Neural progenitor cell (in vitro differentiated cells): ENCODE measurements around the gene RNF214. TPM values are rescaled to one million over a fixed set of nuclear protein-coding genes. Genes with fewer than 3 reads are reported as not detected.
"Not testable (repeated sequence)": the region's sequence is repeated elsewhere in the genome, so short reads cannot be mapped to it uniquely, and the experiment has no call there.

Source experiments
- DNase-seq: peaks from one replicate; pipeline ENCODE4 v3.0.0-alpha.2; 2016; ENCODE audit warnings: low spot score
- H2AFZ ChIP-seq: fragments of 200-600 bp; sonication (generic); replicated peaks from 2 replicates; pipeline ENCODE4 v1.6.1; 2016; ENCODE audit warnings: antibody characterized with exemption
- H3F3A ChIP-seq: fragments of 200-600 bp; sonication (generic); 2 replicates; pipeline ENCODE4 v1.6.1; 2016; ENCODE audit warnings: antibody characterized with exemption, low read depth
- H3K27ac ChIP-seq: fragments of 200-600 bp; sonication (generic); 2 replicates; pipeline ENCODE4 v1.5.1; 2016; ENCODE audit warnings: mild to moderate bottlenecking
- H3K27me3 ChIP-seq: fragments of 200-600 bp; sonication (generic); 2 replicates; pipeline ENCODE4 v1.6.1; 2016; ENCODE audit warnings: mild to moderate bottlenecking, moderate library complexity
- H3K36me3 ChIP-seq: fragments of 200-600 bp; sonication (generic); 2 replicates; pipeline ENCODE4 v1.5.1; 2016
- H3K4me1 ChIP-seq: fragments of 200-600 bp; sonication (generic); 2 replicates; pipeline ENCODE4 v1.6.1; 2016; ENCODE audit warnings: mixed run types
- H3K4me2 ChIP-seq: fragments of 200-600 bp; sonication (generic); 2 replicates; pipeline ENCODE4 v1.6.1; 2016
- H3K4me3 ChIP-seq: fragments of 200-600 bp; sonication (generic); 2 replicates; pipeline ENCODE4 v1.5.1; 2016
- H3K79me2 ChIP-seq: fragments of 200-600 bp; sonication (generic); 2 replicates; pipeline ENCODE4 v1.6.1; 2016; ENCODE audit warnings: low read depth
- H3K9ac ChIP-seq: fragments of 200-600 bp; sonication (generic); 2 replicates; pipeline ENCODE4 v1.6.1; 2016
- H3K9me3 ChIP-seq: fragments of 200-600 bp; sonication (generic); 2 replicates; pipeline ENCODE4 v1.5.1; 2016; ENCODE audit warnings: low read depth
- H4K20me1 ChIP-seq: fragments of 200-600 bp; sonication (generic); 2 replicates; pipeline ENCODE4 v1.6.1; 2016; ENCODE audit warnings: low read depth
- H3K27ac Mint-ChIP-seq: 3 replicates; pipeline ENCODE4 v1.8.0; 2021; ENCODE audit warnings: mixed read lengths
- H3K27me3 Mint-ChIP-seq: 2 replicates; pipeline ENCODE4 v1.8.0; 2022; ENCODE audit warnings: low read depth, mild to moderate bottlenecking, inconsistent platforms, moderate library complexity, mixed read lengths; ENCODE audit not compliant: insufficient read depth
- H3K36me3 Mint-ChIP-seq: 3 replicates; pipeline ENCODE4 v1.8.0; 2021; ENCODE audit warnings: mixed read lengths
- H3K4me1 Mint-ChIP-seq: 3 replicates; pipeline ENCODE4 v1.8.0; 2021; ENCODE audit warnings: mixed read lengths
- H3K4me3 Mint-ChIP-seq: 3 replicates; pipeline ENCODE4 v1.8.0; 2021; ENCODE audit warnings: mild to moderate bottlenecking, moderate library complexity, mixed read lengths
- H3K9me3 Mint-ChIP-seq: 3 replicates; pipeline ENCODE4 v1.8.0; 2020; ENCODE audit warnings: mixed read lengths
- CTCF ChIP-seq: fragments of 200-600 bp; sonication (generic); IDR thresholded peaks from 2 replicates; pipeline ENCODE4 v1.5.1; 2017; ENCODE audit warnings: antibody characterized with exemption, mild to moderate bottlenecking
- EZH2 ChIP-seq: fragments of 200-600 bp; sonication (generic); IDR thresholded peaks from 2 replicates; pipeline ENCODE4 v1.6.1; 2017; ENCODE audit warnings: antibody characterized with exemption, mild to moderate bottlenecking, moderate library complexity
- EZH2phosphoT487 ChIP-seq: fragments of 200-600 bp; sonication (generic); IDR thresholded peaks from 2 replicates; pipeline ENCODE4 v1.6.1; 2017; ENCODE audit warnings: antibody characterized with exemption
- total RNA-seq: library from RNA; depleted of rRNA; stranded (reverse); fragments of >200 nt; gene quantifications from 2 replicates; pipeline ENCODE4 v1.2.3, GENCODE V29; 2015; ENCODE audit warnings: low replicate concordance

RNF214 gene
- total RNA-seq = 20.9 and 43.6 TPM in 2 replicates

GRCh38 chr11:117232092-117232878 lies at the start of gene RNF214:
TSS of gene RNF214 (plus strand) at chr11:117232671. CDS start at chr11:117234273, 1,602 bp downstream.
- Histone ChIP-seq H2AFZ (peak within 1 kb of the TSS; percentile 100), H3K4me3 (peak within 1 kb of the TSS; percentile 99), H3K79me2 (peaks cover 65% of the 10 kb centered on the region), H3K36me3 (no peaks in the 10 kb centered on the region), H3K9me3 (no peaks in the 10 kb centered on the region), H3K27ac (no peak within 1 kb of the TSS), H3F3A (peaks cover 14% of the 10 kb centered on the region), H3K27me3 (no peaks in the 10 kb centered on the region), H3K4me1 (peaks cover 12% of the 10 kb centered on the region), H3K9ac (peak within 1 kb of the TSS; percentile 70), H4K20me1 (no peaks in the 10 kb centered on the region), H3K4me2 (peak within 1 kb of the TSS; percentile 85)
- no peak for TF ChIP-seq EZH2
- TF ChIP-seq EZH2phosphoT487 = no peak
- peak; percentile 83 for TF ChIP-seq CTCF
- Mint-ChIP-seq H3K27ac (peak within 1 kb of the TSS; percentile 93), H3K9me3 (no peaks in the 10 kb centered on the region), H3K27me3 (peaks cover 9% of the 10 kb centered on the region), H3K36me3 (peaks cover 10% of the 10 kb centered on the region), H3K4me3 (peak within 1 kb of the TSS; percentile 100), H3K4me1 (peaks cover 32% of the 10 kb centered on the region)
- peak; percentile 92 for DNase-seq

- H3K79me2 ChIP-seq, H3K27ac ChIP-seq, H3K27ac Mint-ChIP-seq, H3K9me3 Mint-ChIP-seq, H2AFZ ChIP-seq, H3K4me3 Mint-ChIP-seq, H3K36me3 Mint-ChIP-seq, H3K4me2 ChIP-seq, H3K9ac ChIP-seq, H3K36me3 ChIP-seq, H3K27me3 ChIP-seq, H3K9me3 ChIP-seq, H4K20me1 ChIP-seq, H3K27me3 Mint-ChIP-seq, H3K4me3 ChIP-seq, DNase-seq: not testable (repeated sequence)
- Histone ChIP-seq H3F3A (peaks cover 20% of the 10 kb centered on the region), H3K4me1 (peaks cover 11% of the 10 kb centered on the region)
- H3K4me1 Mint-ChIP-seq = peaks cover 16% of the 10 kb centered on the region
Measured at GRCh38 chr11:117183178-117183577, 49.3 kb upstream of the RNF214 start.

- H3K36me3 Mint-ChIP-seq = peaks cover 4% of the 10 kb centered on the region
- peaks cover 2% of the 10 kb centered on the region for H3K27me3 Mint-ChIP-seq
- no peak for DNase-seq
- peaks cover 13% of the 10 kb centered on the region for H3F3A ChIP-seq
- H3K27ac ChIP-seq = no peak overlapping the region
- no peaks in the 10 kb centered on the region for H3K9me3 ChIP-seq
- TF ChIP-seq EZH2 (no peak), EZH2phosphoT487 (no peak), CTCF (no peak)
- H3K36me3 ChIP-seq = no peaks in the 10 kb centered on the region
- no peaks in the 10 kb centered on the region for H4K20me1 ChIP-seq
- peaks cover 4% of the 10 kb centered on the region for H3K79me2 ChIP-seq
- no peaks in the 10 kb centered on the region for H3K27me3 ChIP-seq
- no peak overlapping the region for H3K27ac Mint-ChIP-seq
- peaks cover 14% of the 10 kb centered on the region for H3K4me1 Mint-ChIP-seq
- no peak overlapping the region for H3K4me2 ChIP-seq
- H3K9me3 Mint-ChIP-seq = no peaks in the 10 kb centered on the region
- peaks cover 11% of the 10 kb centered on the region for H3K4me1 ChIP-seq
- H3K9ac ChIP-seq = no peak overlapping the region
- no peak overlapping the region for H3K4me3 ChIP-seq
- no peak overlapping the region for H3K4me3 Mint-ChIP-seq
- no peak overlapping the region for H2AFZ ChIP-seq
Measured at GRCh38 chr11:117183724-117184349, 48.6 kb upstream of the RNF214 start.
